ENCODE measurements around the gene HSD3B7.

GRCh38 chr16:30996324-30996984, 11.4 kb downstream of the HSD3B7 start:
- TF ChIP-seq POLR2AphosphoS5 (IDR thresholded peaks at IDR 0.05) (no peak), CTCF (IDR thresholded peaks at IDR 0.05) (no peak), EP300 (IDR thresholded peaks at IDR 0.05) (no peak)
